ENCODE results near the gene ZBTB8B. TPM values are rescaled to one million over a fixed set of nuclear protein-coding genes. Genes with fewer than 3 reads are reported as not detected.
"Not testable (repeated sequence)": the region's sequence is repeated elsewhere in the genome, so short reads cannot be mapped to it uniquely, and the experiment has no call there.

The ZBTB8B gene
- total RNA-seq (2014; rRNA removed) = not detected in 2 replicates
- polyA plus RNA-seq (2012) = 0.01 TPM

DNA sequence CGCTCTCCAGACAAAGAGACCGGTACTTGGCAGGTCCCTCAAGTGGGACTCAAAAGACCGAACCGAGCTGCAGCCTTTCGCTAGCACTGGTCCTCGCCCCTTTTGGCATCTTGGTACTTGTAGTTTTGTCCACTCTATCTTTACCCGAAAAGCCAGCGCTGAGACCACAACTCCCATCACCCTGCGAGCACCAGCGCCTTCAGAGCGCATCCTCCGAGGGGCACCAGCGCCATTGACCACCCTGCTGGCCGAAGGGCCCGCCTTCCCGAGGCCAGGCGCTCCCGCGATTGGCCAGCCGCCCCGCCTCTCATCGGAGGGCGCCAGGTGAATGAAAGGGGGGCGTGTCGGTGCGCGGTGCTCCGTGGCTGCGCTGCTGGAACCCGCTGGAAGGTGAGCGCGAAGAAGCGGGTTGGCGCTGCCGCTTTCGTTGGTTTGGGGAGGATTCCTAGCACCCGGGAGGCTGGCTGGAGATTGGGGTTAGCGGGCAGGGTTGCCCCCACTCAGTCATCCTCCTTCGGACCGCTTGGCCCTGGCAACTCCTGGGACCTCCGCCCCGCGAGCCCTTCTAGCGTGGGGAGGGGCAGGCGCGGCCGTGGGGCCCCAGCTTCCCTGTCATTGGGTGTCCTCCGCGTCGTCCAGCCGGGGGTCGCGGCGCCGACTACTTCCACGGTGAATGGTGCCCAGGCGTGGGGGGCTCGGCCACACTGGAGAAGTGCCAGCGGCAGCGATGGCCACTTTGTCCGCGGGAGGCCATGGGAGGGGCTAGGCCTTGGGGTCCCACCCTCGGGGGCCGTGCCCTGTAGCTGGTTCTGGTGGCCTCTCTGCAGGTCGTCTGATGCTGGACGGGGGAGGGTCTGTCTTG, at the start of gene ZBTB8B:
Gene ZBTB8B (plus strand): TSS at position 357 of the 862 bp plus-strand sequence. CDS start 5,553 bp downstream, outside the sequence.
- peak; percentile 69 for DNase-seq (ENCODE audit: low read depth)

DNA sequence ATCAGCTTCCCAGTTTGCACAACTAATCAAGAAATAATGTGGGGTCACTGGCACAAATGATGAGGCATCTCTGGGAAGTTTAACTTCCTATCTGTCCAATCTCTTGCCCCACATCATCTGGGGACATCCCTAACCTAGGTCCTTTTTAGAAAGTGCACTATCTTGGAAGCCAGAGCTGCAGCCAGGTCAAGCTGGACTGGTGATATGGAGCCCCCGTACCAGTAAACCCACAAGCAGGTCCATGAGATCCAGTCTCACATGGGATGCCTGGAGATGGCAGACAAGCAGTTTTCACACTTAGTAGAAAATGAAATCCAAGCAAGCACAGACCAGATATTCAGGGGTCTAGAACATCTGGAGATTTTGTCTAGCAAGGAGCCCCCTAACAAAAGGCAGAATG, 43.1 kb upstream of the ZBTB8B start:
- no peak for DNase-seq (ENCODE audit: low read depth)

DNA sequence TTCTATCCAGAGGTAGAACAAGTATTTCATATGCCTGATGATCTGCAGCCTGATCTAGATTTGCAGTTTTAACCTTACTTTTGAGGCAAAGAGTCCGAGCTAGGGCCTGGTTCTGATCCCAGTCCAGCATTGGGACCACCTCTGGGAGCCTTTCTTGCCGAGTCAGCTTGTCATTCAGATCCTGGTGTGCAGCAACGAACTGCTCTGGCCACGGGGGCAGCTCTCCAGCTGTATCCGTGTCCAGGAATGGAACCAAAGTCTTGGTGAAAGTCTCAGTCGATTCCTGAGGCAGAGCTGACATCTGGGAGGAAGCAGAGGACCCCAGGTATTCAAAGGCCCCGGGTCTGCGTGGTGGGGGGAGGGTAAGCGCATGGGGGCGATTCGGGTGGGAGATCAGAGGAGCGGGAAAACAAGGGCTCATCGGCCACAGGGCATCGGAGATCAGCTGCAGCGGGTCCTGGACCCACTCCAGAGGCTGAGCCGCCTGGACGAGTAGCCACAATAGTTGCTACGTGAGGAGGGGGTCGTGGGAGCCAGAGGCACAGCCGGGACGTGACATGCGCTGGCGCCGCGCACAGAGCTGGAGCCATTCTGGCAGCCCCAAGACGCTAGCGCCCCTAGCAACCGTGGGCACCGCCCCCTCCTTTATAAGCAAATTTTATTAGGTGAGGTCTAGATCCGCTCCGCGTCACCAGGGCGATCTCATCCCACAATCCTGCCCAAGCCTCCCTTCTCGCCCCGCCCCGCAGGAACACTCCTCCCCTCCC, 38.2 kb upstream of the ZBTB8B start:
- DNase-seq (ENCODE audit: low read depth) = no peak

DNA sequence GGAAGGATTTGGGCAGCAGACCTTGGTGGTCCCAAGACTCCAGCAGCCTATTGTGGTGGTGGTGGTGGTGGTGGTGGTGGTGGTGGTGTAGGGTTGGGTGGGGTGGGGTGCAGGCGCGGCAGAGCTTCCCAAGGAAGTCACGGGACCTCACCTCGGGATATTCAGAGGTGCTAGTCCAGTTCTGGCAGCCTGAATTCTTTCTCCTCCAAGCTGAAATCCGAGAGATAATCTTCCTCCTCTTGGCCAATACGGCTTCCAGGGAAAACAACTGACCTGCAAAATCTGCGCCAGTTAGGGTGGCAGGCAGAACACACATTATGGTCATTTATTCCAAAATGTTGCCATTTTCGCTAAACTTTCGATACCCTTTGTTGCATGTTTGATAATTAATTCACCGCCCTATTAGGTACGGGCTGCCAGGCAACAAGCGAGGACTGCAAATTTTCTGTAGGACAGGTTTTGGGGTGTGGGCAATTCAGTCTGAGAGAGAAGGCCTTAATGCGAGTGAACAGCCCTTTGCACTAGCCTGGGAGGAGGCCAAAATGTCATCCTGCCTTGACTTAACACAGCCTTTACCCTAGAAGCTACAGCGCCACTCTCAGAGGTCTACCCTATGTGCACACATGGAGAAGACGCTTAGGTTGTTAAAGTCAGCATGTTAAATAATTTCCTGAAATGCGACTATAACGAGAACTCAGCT, 37.5 kb upstream of the ZBTB8B start:
- DNase-seq (ENCODE audit: low read depth) = no peak

DNA sequence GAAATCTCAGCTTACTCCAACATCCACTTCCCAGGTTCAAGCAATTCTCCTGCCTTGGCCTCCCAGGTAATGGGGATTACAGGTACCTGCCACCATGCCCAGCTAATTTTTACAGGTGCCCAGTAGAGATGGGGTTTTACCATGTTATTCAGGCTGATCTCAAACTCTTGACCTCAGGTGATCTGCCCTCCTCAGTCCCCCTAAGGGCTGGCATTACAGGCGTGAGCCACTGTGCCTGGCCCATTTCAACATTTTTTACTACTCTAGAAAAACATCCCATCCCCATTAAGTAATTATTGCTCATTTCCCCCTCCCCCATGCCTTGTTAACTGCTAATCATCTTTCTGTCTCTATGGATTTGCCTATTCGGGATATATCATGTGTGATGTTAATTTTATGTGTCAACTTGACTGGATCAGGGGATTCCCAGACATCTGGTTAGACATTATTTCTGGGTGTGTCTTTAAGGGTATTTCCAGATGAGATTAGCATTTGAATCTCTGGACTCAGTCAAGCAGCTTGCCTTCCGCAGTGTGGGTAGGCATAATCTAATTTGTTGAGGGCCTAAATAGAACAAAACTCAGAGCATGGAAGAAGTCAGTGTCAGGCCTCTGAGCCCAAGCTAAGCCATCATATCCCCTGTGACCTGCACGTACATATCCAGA, 33.0 kb upstream of the ZBTB8B start:
- no peak for DNase-seq (ENCODE audit: low read depth)

DNA sequence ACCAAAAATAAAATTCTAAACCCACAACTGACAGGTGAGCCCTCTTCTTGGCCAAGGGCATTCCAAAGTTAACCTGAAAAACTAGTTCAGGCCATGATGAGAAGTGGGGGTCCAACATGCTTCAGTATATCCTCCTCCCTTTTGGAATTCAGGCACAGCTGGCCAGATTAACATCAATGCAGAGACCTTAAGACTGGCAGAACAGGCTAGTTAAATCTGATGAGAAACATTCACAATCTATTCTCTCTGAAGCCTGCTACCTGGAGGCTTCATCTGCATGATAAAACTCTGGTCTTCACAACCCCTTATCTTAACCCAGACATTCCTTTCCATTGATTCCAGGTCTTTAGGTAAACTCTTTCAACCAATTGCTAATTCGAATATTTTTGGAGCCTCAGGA, 26.7 kb upstream of the ZBTB8B start:
- DNase-seq (ENCODE audit: low read depth) = no peak

DNA sequence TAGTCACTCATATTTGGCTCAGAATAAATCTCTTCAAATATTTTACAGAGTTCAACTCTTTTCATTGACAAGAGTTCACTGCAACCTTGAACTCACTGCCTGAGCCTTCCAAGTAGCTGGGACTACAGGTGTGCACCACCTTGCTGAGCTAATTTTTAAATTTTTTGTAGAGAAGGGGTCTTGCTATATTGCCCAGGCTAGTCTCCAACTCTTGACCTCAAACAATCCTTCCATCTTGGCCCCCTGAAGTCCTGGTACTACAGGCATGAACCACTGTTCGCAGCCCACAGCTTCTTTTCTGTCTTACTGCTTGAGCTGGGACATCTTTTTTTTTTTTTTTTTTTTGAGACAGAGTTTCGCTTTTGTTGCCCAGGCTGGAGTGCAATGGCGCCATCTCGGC, 26.1 kb upstream of the ZBTB8B start:
- DNase-seq (ENCODE audit: low read depth) = not testable (repeated sequence)

DNA sequence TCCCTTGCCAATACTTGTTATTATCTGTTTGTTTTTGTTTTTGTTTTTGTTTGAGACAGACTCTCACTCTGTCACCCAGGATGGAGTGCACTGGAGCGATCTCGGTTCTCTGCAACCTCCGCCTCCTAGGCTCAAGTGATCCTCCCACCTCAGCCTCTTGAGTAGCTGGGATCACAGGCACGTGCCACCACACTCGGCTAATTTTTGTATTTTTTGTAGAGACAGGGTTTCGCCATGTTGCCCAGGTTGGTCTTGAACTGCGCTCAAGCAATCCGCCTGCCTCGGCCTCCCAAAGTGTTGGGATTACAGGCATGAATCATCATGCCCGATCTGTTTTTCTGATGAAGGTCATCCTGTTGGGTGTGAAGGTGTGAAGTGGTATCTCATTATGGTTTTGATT, 23.4 kb upstream of the ZBTB8B start:
- not testable (repeated sequence) for DNase-seq (ENCODE audit: low read depth)

DNA sequence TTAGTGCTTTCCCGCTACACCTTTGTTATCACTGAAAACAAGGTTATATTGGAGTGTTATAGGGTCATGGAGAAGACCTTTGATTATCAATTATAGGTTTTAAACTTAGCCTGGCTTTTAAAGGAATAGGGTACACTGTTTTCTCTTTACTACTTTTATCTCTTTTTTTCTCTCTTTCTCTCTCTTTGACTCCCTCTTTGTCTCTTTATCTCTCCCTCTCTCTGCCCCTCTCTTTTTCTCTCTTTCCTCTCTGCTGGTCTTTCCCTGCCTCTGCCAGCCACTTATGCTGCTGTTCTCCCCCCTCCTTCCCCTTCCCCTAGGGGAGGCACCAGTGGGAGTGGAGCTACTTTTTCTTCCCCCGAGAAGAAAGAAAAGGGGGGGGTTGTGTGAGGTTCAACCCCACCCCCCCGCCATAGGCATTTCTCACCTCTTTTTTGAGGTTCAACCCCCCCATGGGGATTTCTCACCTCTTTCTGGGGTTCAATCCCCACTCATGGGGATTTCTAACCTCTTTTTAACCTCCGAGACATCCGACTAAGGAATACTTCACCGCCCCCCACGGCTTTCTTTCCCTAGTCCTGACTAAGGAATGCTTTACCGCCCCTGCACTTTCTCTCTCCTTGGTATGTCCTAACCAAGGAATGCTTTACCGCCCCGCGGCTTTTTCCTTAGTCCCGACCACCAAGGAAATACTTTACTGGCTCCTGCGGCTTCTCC, 17.2 kb upstream of the ZBTB8B start:
- DNase-seq (ENCODE audit: low read depth) = peak; percentile 54

DNA sequence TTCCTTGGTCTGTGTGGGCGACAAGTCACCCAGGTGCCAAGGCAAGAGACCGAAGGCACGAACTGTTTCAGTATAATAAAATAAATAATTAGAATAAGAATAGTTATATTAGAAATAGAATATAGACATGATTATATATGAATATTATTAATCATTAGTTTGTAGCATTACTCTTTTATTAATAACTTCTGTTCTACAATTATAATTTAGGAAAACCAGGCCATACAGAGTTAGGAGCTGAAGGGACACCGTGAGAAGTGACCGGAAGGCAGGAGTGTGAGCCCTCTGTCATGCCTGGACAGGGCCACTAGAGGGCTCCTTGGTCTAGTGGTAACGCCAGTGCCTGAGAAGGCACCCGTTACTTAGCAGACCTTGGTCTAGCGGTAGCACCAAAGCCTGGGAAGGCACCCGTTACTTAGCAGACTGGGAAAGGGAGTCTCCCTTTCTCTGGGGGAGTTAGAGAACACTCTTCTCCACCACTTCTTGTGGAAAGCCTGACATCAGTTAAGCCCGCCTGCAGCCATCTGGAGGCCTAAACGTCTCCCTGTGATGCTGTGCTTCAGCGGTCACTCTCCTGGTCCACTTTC, 16.6 kb upstream of the ZBTB8B start:
- DNase-seq (ENCODE audit: low read depth) = peak; percentile 71

DNA sequence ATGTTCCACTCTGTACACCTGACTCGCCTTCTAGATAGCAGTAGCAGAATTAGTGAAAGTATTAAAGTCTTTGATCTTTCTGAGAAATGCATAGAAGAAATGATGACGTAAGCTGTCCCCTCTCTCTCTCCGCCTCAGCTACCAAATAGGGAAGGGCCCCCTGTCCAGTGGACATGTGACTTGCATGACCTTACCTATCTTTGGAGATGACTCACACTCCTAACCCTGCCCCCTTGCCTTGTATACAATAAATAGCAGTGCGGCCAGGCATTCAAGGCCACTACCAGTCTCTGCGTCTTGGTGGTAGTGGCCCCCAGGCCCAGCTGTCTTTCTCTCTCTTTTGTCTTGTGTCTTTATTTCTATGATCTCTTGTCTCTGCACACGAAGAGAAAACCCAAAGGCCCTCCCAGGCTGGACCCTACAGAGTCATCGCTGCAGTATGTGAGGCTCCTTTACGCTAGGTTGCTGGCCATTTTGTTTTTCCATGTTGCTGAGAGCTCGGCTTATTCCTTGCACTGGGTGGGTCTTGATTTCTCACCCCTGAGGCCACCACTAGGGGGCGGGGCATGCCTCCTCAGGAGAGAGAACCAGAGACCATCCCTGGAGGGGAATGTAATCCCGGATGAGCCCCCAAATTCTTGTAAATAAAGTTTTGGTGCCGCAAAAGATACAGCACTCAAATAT, 16.0 kb upstream of the ZBTB8B start:
- DNase-seq (ENCODE audit: low read depth) = peak; percentile 35

DNA sequence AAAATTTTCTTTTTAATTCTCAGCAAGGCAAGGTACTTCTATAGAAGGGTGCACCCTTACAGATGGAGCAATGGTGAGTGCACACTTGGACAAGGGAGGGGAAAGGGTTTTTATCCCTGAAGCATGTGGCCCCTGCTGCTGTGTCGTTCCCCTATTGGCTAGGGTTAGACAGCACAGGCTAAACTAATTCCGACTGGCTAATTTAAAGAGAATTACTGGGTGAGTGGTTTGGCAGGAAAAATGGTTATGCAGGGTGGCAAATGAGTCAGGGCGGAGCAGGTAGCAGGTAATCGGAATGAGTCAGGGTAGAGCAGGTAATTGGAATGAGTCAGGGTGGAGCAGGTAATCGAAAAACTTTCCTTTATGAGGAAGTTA, 15.4 kb upstream of the ZBTB8B start:
- not testable (repeated sequence) for DNase-seq (ENCODE audit: low read depth)

DNA sequence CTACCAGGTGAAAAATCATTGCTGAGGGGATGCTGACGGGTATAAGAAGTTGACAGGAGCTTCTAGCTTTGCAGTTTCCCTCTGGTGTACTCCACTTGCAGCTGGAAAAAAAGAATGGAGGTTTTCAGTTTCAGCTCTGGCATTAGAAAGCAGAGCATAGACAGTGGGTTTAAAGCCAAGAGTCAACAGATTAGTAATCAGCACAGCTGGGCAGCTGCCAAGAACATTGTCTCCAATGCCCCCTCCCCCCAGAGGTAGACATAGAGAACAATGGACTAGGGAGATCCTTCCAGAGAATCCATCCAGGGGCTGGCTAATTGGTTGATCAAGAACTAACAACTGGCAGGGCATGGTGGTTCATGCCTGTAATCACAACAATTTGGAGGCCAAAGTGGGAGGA, 10.1 kb upstream of the ZBTB8B start:
- DNase-seq (ENCODE audit: low read depth) = peak; percentile 45

DNA sequence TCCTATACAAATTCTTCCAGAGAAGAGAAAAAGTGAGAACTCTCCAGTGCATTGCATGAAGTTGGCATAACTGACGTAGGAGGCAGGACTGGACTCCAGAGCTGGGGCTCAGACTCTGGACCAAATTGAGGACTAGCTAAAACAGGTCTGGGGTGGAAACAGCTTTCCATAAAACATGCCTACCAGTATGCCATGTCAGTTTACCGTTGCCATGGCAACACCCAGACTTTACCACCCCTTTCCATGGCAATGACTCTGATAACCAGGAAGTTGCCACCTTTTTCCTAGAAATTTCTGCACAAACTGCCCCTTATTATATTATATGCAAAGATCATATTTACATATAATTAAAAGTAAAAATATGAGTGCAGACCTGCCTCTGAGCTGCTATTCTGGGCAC, 8.9 kb upstream of the ZBTB8B start:
- no peak for DNase-seq (ENCODE audit: low read depth)

DNA sequence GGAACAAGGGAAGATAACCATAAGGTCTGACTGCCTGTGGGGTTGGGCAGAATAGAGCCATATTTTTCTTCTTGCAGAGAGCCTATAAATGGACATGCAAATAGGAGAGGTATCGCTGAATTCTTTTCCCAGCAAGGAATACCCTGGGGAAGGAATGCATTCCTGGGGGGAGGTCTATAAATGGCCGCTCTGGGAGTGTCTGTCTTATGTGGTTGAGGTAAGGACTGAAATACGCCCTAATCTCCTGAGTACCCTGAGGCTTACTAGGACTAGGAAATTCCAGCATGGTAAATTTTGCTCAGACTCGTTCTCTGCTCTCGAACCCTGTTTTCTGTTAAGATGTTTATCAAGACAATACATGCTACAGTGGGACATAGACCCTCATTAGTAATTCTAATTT, 6.1 kb upstream of the ZBTB8B start:
- not testable (repeated sequence) for DNase-seq (ENCODE audit: low read depth)

DNA sequence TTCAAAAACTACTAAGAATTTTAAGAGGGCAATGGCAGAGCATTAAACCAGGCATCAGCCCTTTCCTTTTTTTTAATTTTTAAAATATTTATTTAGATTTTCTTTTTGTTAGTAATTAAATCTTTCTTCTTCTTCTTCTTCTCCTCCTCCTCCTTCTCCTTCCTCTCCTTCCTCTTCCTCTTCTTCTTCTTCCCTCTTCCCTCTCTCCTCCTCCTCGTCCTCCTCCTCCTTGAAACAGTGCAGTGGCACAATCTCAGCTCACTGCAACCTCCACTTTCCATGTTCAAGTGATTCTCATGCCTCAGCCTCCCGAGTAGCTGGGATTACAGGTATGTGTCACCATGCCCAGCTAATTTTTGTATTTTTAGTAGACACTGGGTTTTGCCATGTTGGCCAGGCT, 1.9 kb upstream of the ZBTB8B start:
- DNase-seq (ENCODE audit: low read depth) = not testable (repeated sequence)

DNA sequence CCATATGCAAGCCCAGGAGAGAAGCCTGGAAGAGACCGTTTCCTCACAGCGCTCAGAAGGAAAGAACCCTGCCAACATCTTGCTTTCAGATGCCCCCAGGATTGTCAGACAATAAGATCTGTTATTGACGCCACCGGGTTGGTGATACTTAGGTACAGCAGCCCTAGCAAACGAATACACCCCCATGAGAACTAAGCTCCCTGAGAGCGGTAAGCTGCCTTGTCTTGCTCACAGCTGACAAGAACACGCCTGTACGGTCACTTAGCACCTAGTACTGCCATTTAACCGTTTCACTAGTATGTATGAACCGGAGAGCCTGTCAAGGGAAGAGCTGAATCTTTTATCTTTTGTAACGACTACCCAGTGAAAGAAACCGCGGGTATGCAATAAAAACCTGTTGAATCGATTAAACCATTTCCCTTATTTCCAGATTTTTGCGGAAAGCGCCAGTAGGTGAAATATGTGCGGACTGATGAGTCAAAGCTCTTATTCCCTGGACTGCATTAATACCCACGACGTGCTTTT, 619 bp upstream of the ZBTB8B start:
- no peak for DNase-seq (ENCODE audit: low read depth)

DNA sequence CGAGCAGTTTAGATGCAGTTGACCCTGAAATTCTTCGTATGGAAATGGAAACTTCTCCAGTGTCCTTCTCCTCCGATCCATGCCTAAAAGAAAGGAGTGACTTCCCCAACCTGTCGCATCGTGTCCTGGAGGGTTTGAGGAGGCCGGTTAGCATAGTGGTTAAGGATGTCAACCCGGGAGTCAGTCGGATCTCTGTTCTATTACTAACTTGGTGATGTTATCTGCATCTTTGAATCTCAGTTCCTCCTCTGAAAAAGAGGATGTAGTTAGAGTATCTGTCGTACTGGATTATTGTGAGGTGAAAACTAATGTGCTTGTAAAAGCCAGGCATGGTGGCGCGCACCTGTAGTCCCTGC, 684 bp downstream of the ZBTB8B start:
- no peak for DNase-seq (ENCODE audit: low read depth)

DNA sequence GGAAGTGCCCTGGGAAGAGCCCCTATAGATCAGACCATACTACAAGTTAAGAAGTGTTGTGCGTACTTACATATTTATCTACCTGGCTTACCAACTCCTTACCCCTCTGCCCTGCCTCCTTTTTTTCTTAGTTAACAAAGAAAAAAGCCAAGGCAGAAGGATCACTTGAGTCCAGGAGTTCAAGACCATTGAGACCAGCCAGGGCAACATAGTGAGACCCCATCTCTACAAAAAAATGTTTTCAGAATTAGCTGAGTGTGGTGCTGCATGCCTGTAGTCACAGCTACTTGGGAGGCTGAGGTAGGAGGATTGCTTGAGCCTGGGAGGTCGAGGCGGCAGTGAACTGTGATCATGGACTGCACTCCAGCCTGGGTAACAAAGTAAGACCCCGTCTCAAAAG, 1.9 kb downstream of the ZBTB8B start:
- no peak for DNase-seq (ENCODE audit: low read depth)

DNA sequence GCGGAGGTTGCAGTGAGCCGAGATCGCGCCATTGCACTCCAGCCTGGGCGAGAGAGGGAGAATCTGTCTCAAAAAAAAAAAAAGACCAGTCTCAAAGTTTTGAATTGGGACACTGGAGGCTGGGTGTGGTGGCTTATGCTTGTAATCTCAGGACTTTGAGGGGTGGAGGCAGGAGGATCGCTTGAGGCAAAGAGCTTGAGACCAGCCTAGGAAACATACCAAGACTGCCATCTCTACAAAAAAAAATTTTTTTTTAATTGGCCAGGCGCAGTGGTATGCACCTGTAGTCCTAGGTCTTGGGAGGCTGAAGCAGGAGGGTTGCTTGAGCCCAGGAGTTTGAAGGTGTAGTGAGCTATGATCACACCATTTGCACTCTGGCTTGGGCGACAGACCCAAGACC, 3.9 kb downstream of the ZBTB8B start:
- DNase-seq (ENCODE audit: low read depth) = no peak
